Psoas muscle (tissue), 8 donors: Measurements from ENCODE around the gene LRP1. TPM values are rescaled to one million over a fixed set of nuclear protein-coding genes. Genes with fewer than 3 reads are reported as not detected.

Experiments used
- ATAC-seq, 4 donors: fragments of 200-7000 bp; cut with Tn5 transposase; one replicate each; pipeline ENCODE4 v1.9.1; 2020; ENCODE audit warnings: moderate library complexity in 3 of 4, mild to moderate bottlenecking in 2 of 4
- DNase-seq, 2 donors: peaks; one replicate each; pipeline ENCODE4 v3.0.0-alpha.2; 2020
- H3K27ac ChIP-seq: fragments of 200-600 bp; one replicate; pipeline ENCODE4 v1.8.0; 2022
- H3K27me3 ChIP-seq, 3 donors: fragments of 200-600 bp in 1 of 3; one replicate each; pipeline versions ENCODE4 v1.6.1 to v1.8.0; 2013 to 2022; ENCODE audit warnings: low read length in 2 of 3, mild to moderate bottlenecking in 2 of 3, moderate library complexity in 1 of 3; ENCODE audit not compliant: insufficient read depth in 3 of 3
- H3K36me3 ChIP-seq, 2 donors: fragments of 200-600 bp in 1 of 2; one replicate each; pipeline versions ENCODE4 v1.6.1 to v1.8.0; 2013 to 2022; ENCODE audit warnings: low read depth in 1 of 2, mild to moderate bottlenecking in 1 of 2, moderate library complexity in 1 of 2; ENCODE audit not compliant: insufficient read depth in 1 of 2
- H3K4me1 ChIP-seq: fragments of 200-600 bp; one replicate; pipeline ENCODE4 v1.8.0; 2022
- H3K4me3 ChIP-seq: fragments of 200-600 bp; one replicate; pipeline ENCODE4 v1.8.0; 2022; ENCODE audit warnings: mild to moderate bottlenecking
- H3K9me3 ChIP-seq: fragments of 200-600 bp; one replicate; pipeline ENCODE4 v1.8.0; 2022
- WGBS, 3 donors: extraction: QIAGEN DNeasy Blood & Tissue Kit; methylation state at CpG; one replicate each; pipeline versions ENCODE4 v1.1.6 to v1.1.7; 2013; 5-methylcytosine and 5-hydroxymethylcytosine counted together
- intact Hi-C, 2 donors: fragments of 100-400 bp; cut with DNase I; formaldehyde crosslinking; loops; one replicate each; pipeline versions ENCODE4 v1.11.0 to v1.14.2; 2022
- polyA plus RNA-seq, 3 donors: library from polyadenylated mRNA; stranded (reverse); fragments of 200-250 nt; gene quantifications; one replicate each; pipeline ENCODE4 v1.2.3, GENCODE V29; 2013
- total RNA-seq, 4 donors: library from RNA; stranded (reverse); fragmentation: NEBNext Ultra II Directional in 2 of 4; extraction: Animal tissue kit (Norgen Biotek cat#: 25700) in 2 of 4; gene quantifications; one replicate each; pipeline versions ENCODE4 v1.2.1 to v1.2.4, GENCODE V29; 2021 to 2023
- TF ChIP-seq, protein P1 (sequence below): fragments of 200-600 bp; IDR thresholded peaks from one replicate; pipeline ENCODE4 v1.8.0; 2022; ENCODE audit warnings: antibody characterized with exemption
- donor health status: healthy with polysubstance abuse.
- donor health status: DM: no; HTN: no; CAD: no; lungs with moderate emphysema.
- donor health status: Bipolar disorder and iron deficiency.
- donor health status: healthy.
- donor health status: DM: yes; HTN: yes; CAD: no.
- donor health status: DM: no; HTN: no; CAD: no.
- donor health status: DM: no; HTN: no; CAD: no.
- donor health status: DM: yes; HTN: yes; CAD: no.

Gene LRP1
- total and polyA plus RNA-seq, 7 donors = 10.7 to 50.6 (median 33.1) TPM

DNA sequence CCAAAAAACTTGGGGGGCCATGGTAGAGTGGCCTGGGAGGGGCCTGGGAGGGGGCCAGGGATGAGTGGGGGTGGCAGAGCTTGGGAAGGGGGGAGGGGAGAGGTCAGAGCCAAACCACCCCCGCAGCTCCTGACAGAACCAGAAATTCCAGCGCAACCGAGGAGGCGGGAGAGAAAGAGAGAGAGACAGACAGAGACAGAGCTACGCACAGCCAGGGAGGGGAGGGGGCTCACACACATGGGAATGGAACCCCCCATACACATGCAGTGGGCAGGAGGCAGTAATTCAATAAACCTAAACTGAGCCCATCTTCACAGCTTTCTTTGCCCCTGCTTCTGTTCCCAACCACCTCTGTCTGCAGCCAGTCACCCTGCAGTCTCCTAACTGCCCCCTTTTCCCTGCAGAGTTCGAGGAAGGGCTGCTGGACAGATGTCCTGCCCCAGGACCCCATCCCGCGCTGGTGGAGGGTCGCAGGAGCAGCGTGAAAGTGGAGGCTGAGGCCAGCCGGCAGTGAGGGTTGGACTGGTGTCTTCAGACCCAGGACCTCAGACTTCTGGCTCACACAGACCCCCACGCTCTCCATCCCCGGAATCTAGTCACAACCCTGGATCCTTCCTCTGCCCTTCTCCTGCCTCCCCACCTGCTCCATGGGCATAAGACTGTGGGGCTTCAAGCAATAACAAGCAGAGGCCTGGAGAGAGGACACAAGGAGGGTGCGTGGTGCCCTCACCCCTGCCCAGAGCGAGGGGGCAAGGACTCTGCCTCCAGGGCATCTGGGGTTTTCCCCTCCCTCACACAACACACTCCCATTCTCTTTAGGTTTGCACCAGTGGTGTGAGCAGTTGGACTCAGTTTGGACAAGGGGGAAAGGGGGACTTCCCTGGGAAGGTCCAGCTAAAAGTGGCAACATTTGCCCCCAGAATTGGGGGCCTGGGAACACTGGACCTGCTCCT, 33.8 kb upstream of the LRP1 start:
- ATAC-seq = no peak
- peaks cover 24% of the 10 kb centered on the region for H3K4me1 ChIP-seq

DNA sequence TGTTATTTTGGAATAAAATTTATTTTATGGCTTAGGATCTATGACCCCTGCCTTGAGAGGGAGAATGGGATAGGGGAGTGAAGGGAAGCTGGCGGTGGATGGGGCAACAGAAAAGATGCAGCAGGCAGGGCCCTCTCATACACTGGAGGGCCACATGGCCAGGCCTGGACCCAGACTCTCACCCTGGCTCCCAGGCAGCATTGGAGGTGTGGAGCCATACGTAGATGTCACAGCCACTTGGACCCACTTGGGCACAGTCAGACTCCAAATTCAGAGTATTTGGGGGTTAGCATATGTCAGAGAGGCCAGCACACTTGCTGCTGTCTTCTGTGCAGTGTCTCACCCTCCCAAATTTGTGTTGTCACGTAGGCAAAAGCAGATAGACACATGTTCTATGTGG, 32.8 kb upstream of the LRP1 start:
- DNase-seq = no peak
- H3K27me3 ChIP-seq = no peaks in the 10 kb centered on the region
- H3K4me3 ChIP-seq = no peak overlapping the region
- no peak for ATAC-seq
- TF ChIP-seq, protein P1, sequence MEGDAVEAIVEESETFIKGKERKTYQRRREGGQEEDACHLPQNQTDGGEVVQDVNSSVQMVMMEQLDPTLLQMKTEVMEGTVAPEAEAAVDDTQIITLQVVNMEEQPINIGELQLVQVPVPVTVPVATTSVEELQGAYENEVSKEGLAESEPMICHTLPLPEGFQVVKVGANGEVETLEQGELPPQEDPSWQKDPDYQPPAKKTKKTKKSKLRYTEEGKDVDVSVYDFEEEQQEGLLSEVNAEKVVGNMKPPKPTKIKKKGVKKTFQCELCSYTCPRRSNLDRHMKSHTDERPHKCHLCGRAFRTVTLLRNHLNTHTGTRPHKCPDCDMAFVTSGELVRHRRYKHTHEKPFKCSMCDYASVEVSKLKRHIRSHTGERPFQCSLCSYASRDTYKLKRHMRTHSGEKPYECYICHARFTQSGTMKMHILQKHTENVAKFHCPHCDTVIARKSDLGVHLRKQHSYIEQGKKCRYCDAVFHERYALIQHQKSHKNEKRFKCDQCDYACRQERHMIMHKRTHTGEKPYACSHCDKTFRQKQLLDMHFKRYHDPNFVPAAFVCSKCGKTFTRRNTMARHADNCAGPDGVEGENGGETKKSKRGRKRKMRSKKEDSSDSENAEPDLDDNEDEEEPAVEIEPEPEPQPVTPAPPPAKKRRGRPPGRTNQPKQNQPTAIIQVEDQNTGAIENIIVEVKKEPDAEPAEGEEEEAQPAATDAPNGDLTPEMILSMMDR = no peak
- intact Hi-C loops = no loop called here
- WGBS, 3 donors = 91 to 95% (median 94%) methylated on average over 3 of the region's 3 CpGs
- no peaks in the 10 kb centered on the region for H3K9me3 ChIP-seq
- H3K4me1 ChIP-seq = peaks cover 15% of the 10 kb centered on the region
- no peak overlapping the region for H3K27ac ChIP-seq
- peaks cover 7 to 55% of the 10 kb centered on the region in 2 donors for H3K36me3 ChIP-seq

More for the DNA sequence above, 33.8 kb upstream of the LRP1 start:
- Histone ChIP-seq H3K27ac (no peak overlapping the region), H3K27me3 (no peaks in the 10 kb centered on the region), H3K9me3 (no peaks in the 10 kb centered on the region), H3K36me3 (peaks cover 7 to 47% of the 10 kb centered on the region in 2 donors), H3K4me3 (no peak overlapping the region)
- DNase-seq = no peak
- intact Hi-C loops = no loop called here
- WGBS, 3 donors = 64 to 68% (median 67%) methylated on average over 15 of the region's 15 CpGs
- TF ChIP-seq, protein P1 = no peak

DNA sequence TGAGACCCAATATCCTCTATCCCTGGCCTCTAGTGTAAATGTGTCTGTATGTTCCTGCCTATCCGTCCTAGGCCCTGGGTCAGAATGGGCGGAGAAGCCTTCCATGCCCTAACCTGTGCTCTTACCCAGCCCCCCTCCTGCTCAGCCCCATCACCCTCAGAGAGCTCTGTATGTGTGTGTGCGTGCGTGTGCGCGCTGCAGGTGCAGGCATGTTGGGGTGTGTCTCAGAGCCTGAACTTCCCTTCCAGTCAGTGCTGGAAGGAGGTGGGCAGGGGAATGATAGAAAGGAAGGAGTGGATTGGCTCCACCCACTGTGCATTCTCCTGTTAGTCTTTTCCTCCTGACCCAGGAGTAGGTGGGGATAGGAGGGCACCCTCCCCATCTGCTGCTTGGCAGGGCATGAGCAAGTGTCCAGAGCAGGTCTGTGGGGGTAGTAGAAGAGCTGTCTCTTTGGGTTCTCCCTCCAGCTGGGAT, 32.1 kb upstream of the LRP1 start:
- H3K27me3 ChIP-seq = no peaks in the 10 kb centered on the region
- no peak for DNase-seq
- peaks cover 7 to 55% of the 10 kb centered on the region in 2 donors for H3K36me3 ChIP-seq
- no peak overlapping the region for H3K4me3 ChIP-seq
- intact Hi-C loops = no loop called here
- TF ChIP-seq, protein P1 = no peak
- no peaks in the 10 kb centered on the region for H3K9me3 ChIP-seq
- H3K4me1 ChIP-seq = peaks cover 8% of the 10 kb centered on the region
- 87 to 91% (median 88%) methylated on average over 6 of the region's 6 CpGs for WGBS, 3 donors
- no peak overlapping the region for H3K27ac ChIP-seq
- ATAC-seq = no peak

GRCh38 chr12:57096748-57097553, 31.3 kb upstream of the LRP1 start:
- Histone ChIP-seq H3K36me3 (peaks cover 7 to 49% of the 10 kb centered on the region in 2 donors), H3K4me3 (no peak overlapping the region), H3K27ac (no peak overlapping the region), H3K9me3 (no peaks in the 10 kb centered on the region), H3K4me1 (peaks cover 5% of the 10 kb centered on the region), H3K27me3 (no peaks in the 10 kb centered on the region)
- TF ChIP-seq, protein P1 = no peak
- 77 to 87% (median 80%) methylated on average over 8 of the region's 8 CpGs for WGBS, 3 donors
- DNase-seq (no peak), ATAC-seq (no peak)
- intact Hi-C loops = no loop called here
